IPS-18c (cell line): Measurements from ENCODE around the gene MAB21L4.

Source experiments
- H3K4me3 ChIP-seq: 2 replicates; pipeline ENCODE4 v1.7.0; 2013; ENCODE audit warnings: low read depth, mild to moderate bottlenecking, low read length, moderate library complexity; ENCODE audit not compliant: insufficient read depth
- H3K9me3 ChIP-seq: one replicate; pipeline ENCODE4 v1.6.1; 2013; ENCODE audit warnings: mild to moderate bottlenecking, low read length, moderate library complexity; ENCODE audit not compliant: control insufficient read depth, insufficient read depth

Gene MAB21L4

GRCh38 chr2:240836781-240837467, 59.0 kb downstream of the MAB21L4 start:
- H3K9me3 ChIP-seq: no peaks in the 10 kb centered on the region

More at GRCh38 chr2:240836781-240837467, 59.0 kb downstream of the MAB21L4 start:
- no peak overlapping the region for H3K4me3 ChIP-seq
